K562 (cell line): ENCODE data around the gene BNIP2. TPM values are rescaled to one million over a fixed set of nuclear protein-coding genes. Genes with fewer than 3 reads are reported as not detected.

Source experiments
- ADNP ChIP-seq: fragments of 200-800 bp; sonication (Bioruptor generic); IDR thresholded peaks from 2 replicates; pipeline ENCODE4 v1.6.1; 2016; ENCODE audit warnings: missing genetic modification characterization, missing compliant biosample characterization
- ATF3 ChIP-seq, 2 experiments: fragments of 450-650 bp in 1 of 2; sonication (generic) in 1 of 2; formaldehyde crosslinking in 1 of 2; IDR thresholded peaks in 1 of 2; conservative IDR thresholded peaks in 1 of 2; 2 replicates each; pipeline versions ENCODE4 v1.6.1 to v1.8.1; 2016 to 2023; ENCODE audit warnings: mild to moderate bottlenecking in 2 of 2, moderate library complexity in 2 of 2, inconsistent platforms in 1 of 2, missing genetic modification reagents in 1 of 2
- BRD4 ChIP-seq: fragments of 200-600 bp; sonication (generic); IDR thresholded peaks from 2 replicates; pipeline ENCODE4 v1.6.1; 2017; ENCODE audit warnings: inconsistent platforms
- CHD1 ChIP-seq: fragments of 200-600 bp; sonication (generic); IDR thresholded peaks from one replicate; pipeline ENCODE4 v1.6.1; 2012; ENCODE audit warnings: mild to moderate bottlenecking, moderate library complexity, low read length, inconsistent platforms
- CREB1 ChIP-seq, 2 experiments: sonication (generic) in 1 of 2; formaldehyde crosslinking in 1 of 2; IDR thresholded peaks; 2 replicates each; pipeline versions ENCODE4 v1.6.1 to v1.8.0; 2012 to 2022; ENCODE audit warnings: inconsistent platforms in 1 of 2, mild to moderate bottlenecking in 1 of 2, missing genetic modification reagents in 1 of 2, moderate library complexity in 1 of 2
- DIDO1 ChIP-seq: fragments of 450-650 bp; IDR thresholded peaks from 2 replicates; pipeline ENCODE4 v1.6.1; 2016; ENCODE audit warnings: low read depth, missing biosample characterization, missing genetic modification characterization
- EP400 ChIP-seq: fragments of 450-650 bp; IDR thresholded peaks from 2 replicates; pipeline ENCODE4 v1.6.1; 2017; ENCODE audit warnings: antibody characterized with exemption, mild to moderate bottlenecking, moderate library complexity
- FOXK2 ChIP-seq, 2 experiments: fragments of 450-650 bp; IDR thresholded peaks in 1 of 2; conservative IDR thresholded peaks in 1 of 2; 2 replicates each; pipeline ENCODE4 v1.6.1; 2016; ENCODE audit warnings: low read depth in 2 of 2, mild to moderate bottlenecking in 1 of 2
- GATAD2B ChIP-seq: fragments of 450-650 bp; IDR thresholded peaks from 2 replicates; pipeline ENCODE4 v1.6.1; 2017; ENCODE audit warnings: mild to moderate bottlenecking, borderline replicate concordance
- ILF3 ChIP-seq: fragments of 450-650 bp; IDR thresholded peaks from 2 replicates; pipeline ENCODE4 v1.6.1; 2018; ENCODE audit warnings: antibody characterized with exemption, mild to moderate bottlenecking, moderate library complexity, borderline replicate concordance
- MTF1 ChIP-seq: fragments of 250-450 bp; sonication (Bioruptor Pico); IDR thresholded peaks from 2 replicates; pipeline ENCODE4 v1.9.0; 2021; ENCODE audit warnings: moderate library complexity, mild to moderate bottlenecking, inconsistent platforms, borderline replicate concordance
- OTX1 ChIP-seq: fragments of 450-650 bp; formaldehyde crosslinking; IDR thresholded peaks from 2 replicates; pipeline ENCODE4 v1.4.0; 2022; ENCODE audit warnings: mild to moderate bottlenecking
- PHF8 ChIP-seq: fragments of 200-600 bp; sonication (generic); IDR thresholded peaks from 2 replicates; pipeline ENCODE4 v1.6.1; 2012; ENCODE audit warnings: mixed run types, mild to moderate bottlenecking, inconsistent platforms, low read length, moderate library complexity, borderline replicate concordance
- ZC3H4 ChIP-seq: sonication (generic); formaldehyde crosslinking; IDR thresholded peaks from 2 replicates; pipeline ENCODE4 v1.9.0; 2021; ENCODE audit warnings: missing genetic modification reagents, borderline replicate concordance
- ZNF354B ChIP-seq: fragments of 250-450 bp; sonication (Bioruptor Pico); IDR thresholded peaks from 2 replicates; pipeline ENCODE4 v1.4.0; 2020
- ZNF511 ChIP-seq: sonication (generic); formaldehyde crosslinking; IDR thresholded peaks from 2 replicates; pipeline ENCODE4 v1.8.0; 2022; ENCODE audit warnings: mild to moderate bottlenecking, missing genetic modification reagents
- ZNF57 ChIP-seq: fragments of 450-650 bp; formaldehyde crosslinking; IDR thresholded peaks from 2 replicates; pipeline ENCODE4 v1.4.0; 2020; ENCODE audit warnings: mild to moderate bottlenecking, moderate library complexity
- ZNF830 ChIP-seq: fragments of 250-450 bp; sonication (Bioruptor Pico); IDR thresholded peaks from 2 replicates; pipeline ENCODE4 v1.5.0; 2021; ENCODE audit warnings: mild to moderate bottlenecking
- polyA plus RNA-seq, 8 experiments: library from polyadenylated mRNA; depleted of rRNA in 4 of 8; stranded (reverse) in 5 of 8; unstranded in 3 of 8; fragments of >200 nt; fragmentation: Nextera tagmentation in 2 of 8; fragmentation: Illumina TruSeq in 1 of 8; extraction: Ambion mirVana in 2 of 8; extraction: Trizol in 1 of 8; gene quantifications; 2 replicates each; pipeline versions ENCODE4 v1.2.1 to v1.2.3, GENCODE V29; 2011 to 2014; ENCODE audit warnings: inconsistent platforms in 1 of 8, missing spikeins in 1 of 8
- total RNA-seq, 7 experiments: library from RNA; depleted of rRNA in 6 of 7; stranded (reverse); fragments of >200 nt in 6 of 7; fragmentation: Illumina TruSeq in 2 of 7; extraction: Trizol in 2 of 7; gene quantifications; 2 replicates each; pipeline versions ENCODE4 v1.2.1 to v1.2.3, GENCODE V29; 2011 to 2021; ENCODE audit warnings: low replicate concordance in 1 of 7
- TF ChIP-seq, protein P1 (sequence below): sonication (generic); IDR thresholded peaks from 2 replicates; pipeline ENCODE4 v1.6.1; 2016
- TF ChIP-seq, protein P2 (sequence below): sonication (generic); formaldehyde crosslinking; IDR thresholded peaks from 2 replicates; pipeline ENCODE4 v1.8.0; 2022; ENCODE audit warnings: mild to moderate bottlenecking, low read depth, missing genetic modification reagents
- TF ChIP-seq, protein P3 (sequence below), 3 experiments: fragments of 200-800 bp in 1 of 3; sonication (Bioruptor generic) in 1 of 3; sonication (generic) in 1 of 3; formaldehyde crosslinking in 1 of 3; IDR thresholded peaks; 2 replicates each; pipeline versions ENCODE4 v1.6.1 to v1.8.0; 2016 to 2022; ENCODE audit warnings: mild to moderate bottlenecking in 2 of 3, missing compliant biosample characterization in 2 of 3, missing genetic modification characterization in 2 of 3, missing genetic modification reagents in 1 of 3

The BNIP2 gene
- total and polyA plus RNA-seq, 9 of the 15 experiments (the other 6 are each of a cell fraction or from before 2014, with no cell fraction given): 19.6 to 88.0 (median 52.5) TPM

DNA sequence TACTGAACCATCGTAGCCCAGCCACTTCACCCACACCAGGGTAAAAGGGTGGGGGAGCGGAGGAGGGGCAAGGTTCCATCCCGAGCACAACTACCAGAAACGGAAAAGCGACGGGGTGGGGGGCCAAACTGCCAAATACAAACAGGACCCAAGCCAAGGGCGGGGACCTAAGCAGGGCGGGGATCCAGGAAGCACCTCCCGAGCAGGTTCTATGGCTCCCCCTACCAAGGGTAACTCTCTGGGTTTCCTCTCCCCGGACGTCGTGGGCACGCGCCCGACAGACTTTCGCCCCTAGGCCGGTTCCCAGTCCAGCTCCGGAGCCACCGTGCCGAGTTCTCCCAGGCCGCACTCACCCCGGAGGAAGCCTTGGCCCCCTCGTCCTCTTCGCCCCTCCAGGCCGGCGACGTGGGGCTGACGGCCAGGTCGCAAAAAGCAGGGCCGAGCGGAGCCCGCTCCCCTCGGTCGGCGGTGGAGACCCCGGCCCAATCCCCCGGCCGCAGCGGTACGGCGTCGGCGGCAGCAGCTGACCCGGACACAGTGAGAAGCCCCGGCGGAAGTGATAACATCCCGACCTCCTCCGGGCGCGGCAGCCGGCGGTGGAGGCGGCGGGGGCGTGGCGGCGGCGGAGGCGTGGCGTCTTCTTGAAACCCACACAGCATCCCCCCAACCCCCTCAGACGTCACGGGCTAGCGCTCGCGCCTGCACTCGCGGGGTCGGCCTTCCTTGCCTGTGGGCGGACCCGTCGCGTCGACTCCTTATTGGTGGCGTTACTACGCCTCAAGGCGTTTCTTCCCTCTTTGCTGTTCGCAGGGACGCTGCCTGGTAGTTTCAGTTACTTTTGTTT is at the start of gene BNIP2 (continued):
- TF ChIP-seq ZC3H4 (CRISPR knock-in tag): no peak
- peak; percentile 92; the same call in 1 of the 2 replicates for TF ChIP-seq BRD4
- TF ChIP-seq DIDO1 (tag): peak; percentile 78; the same call in 1 of the 2 replicates
- TF ChIP-seq ZNF511 (CRISPR knock-in tag): peak; percentile 46; the same call in 1 of the 2 replicates
- no peak for TF ChIP-seq ZNF354B (CRISPR knock-in tag)
- no peak for TF ChIP-seq ATF3 (IDR thresholded peaks at IDR 0.05)
- TF ChIP-seq ATF3 (CRISPR knock-in tag; conservative IDR thresholded peaks at IDR 0.05): no peak
- TF ChIP-seq EP400: peak; percentile 79
- peak; percentile 88 for TF ChIP-seq CHD1
- TF ChIP-seq GATAD2B: 0 out of 2 replicates have a peak, but pooled peaks have one; percentile 19
- TF ChIP-seq ZNF57 (CRISPR knock-in tag): 0 out of 2 replicates have a peak, but pooled peaks have one; percentile 50
- TF ChIP-seq, protein P1, sequence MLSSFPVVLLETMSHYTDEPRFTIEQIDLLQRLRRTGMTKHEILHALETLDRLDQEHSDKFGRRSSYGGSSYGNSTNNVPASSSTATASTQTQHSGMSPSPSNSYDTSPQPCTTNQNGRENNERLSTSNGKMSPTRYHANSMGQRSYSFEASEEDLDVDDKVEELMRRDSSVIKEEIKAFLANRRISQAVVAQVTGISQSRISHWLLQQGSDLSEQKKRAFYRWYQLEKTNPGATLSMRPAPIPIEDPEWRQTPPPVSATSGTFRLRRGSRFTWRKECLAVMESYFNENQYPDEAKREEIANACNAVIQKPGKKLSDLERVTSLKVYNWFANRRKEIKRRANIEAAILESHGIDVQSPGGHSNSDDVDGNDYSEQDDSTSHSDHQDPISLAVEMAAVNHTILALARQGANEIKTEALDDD: no peak
- 0 out of 2 replicates have a peak, but pooled peaks have one; percentile 18 for TF ChIP-seq ILF3
- TF ChIP-seq OTX1: peak; percentile 37; the same call in 1 of the 2 replicates
- TF ChIP-seq, protein P2, sequence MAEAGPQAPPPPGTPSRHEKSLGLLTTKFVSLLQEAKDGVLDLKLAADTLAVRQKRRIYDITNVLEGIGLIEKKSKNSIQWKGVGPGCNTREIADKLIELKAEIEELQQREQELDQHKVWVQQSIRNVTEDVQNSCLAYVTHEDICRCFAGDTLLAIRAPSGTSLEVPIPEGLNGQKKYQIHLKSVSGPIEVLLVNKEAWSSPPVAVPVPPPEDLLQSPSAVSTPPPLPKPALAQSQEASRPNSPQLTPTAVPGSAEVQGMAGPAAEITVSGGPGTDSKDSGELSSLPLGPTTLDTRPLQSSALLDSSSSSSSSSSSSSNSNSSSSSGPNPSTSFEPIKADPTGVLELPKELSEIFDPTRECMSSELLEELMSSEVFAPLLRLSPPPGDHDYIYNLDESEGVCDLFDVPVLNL (CRISPR knock-in tag): peak; percentile 44; the same call in 1 of the 2 replicates
- 0 out of 2 replicates have a peak, but pooled peaks have one; percentile 35 for TF ChIP-seq ZNF830 (CRISPR knock-in tag)
- TF ChIP-seq, protein P3, sequence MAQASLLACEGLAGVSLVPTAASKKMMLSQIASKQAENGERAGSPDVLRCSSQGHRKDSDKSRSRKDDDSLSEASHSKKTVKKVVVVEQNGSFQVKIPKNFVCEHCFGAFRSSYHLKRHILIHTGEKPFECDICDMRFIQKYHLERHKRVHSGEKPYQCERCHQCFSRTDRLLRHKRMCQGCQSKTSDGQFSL (CRISPR knock-in tag; IDR thresholded peaks at IDR 0.05): peak; percentile 27
- TF ChIP-seq, protein P3 (tag; IDR thresholded peaks at IDR 0.05): no peak
- TF ChIP-seq ADNP (tag): no peak
- TF ChIP-seq MTF1 (CRISPR knock-in tag): no peak
- peak; percentile 88 for TF ChIP-seq PHF8
- 0 out of 4 replicates have a peak, but pooled peaks of 1 of the 2 experiments have one; percentile 9 for TF ChIP-seq FOXK2 (conservative IDR thresholded peaks at IDR 0.05 in 1 of 2, IDR thresholded peaks at IDR 0.05 in 1 of 2; ENCODE audit: low read depth in 2 of 2)
- TF ChIP-seq CREB1 (IDR thresholded peaks at IDR 0.05): peak; percentile 78
- peak; percentile 86 for TF ChIP-seq CREB1 (CRISPR knock-in tag; IDR thresholded peaks at IDR 0.05)
